GM23248 (cell line): ENCODE data around the gene NSMCE1. TPM values are rescaled to one million over a fixed set of nuclear protein-coding genes. Genes with fewer than 3 reads are reported as not detected.

Experiments used
- DNase-seq: peaks from one replicate; pipeline ENCODE4 v3.0.0-alpha.2; 2015
- H2AFZ ChIP-seq: fragments of 200-600 bp; sonication (generic); 2 replicates; pipeline ENCODE4 v1.6.1; 2016; ENCODE audit warnings: antibody characterized with exemption
- H3F3A ChIP-seq: fragments of 200-600 bp; sonication (generic); 2 replicates; pipeline ENCODE4 v1.6.1; 2016; ENCODE audit warnings: mild to moderate bottlenecking, antibody characterized with exemption, mixed run types; ENCODE audit not compliant: insufficient read depth
- H3K27ac ChIP-seq: fragments of 200-600 bp; sonication (generic); 2 replicates; pipeline ENCODE4 v1.5.1; 2016; ENCODE audit warnings: mild to moderate bottlenecking
- H3K27me3 ChIP-seq: fragments of 200-600 bp; sonication (generic); replicated peaks from 2 replicates; pipeline ENCODE4 v1.6.1; 2016; ENCODE audit warnings: mild to moderate bottlenecking; ENCODE audit not compliant: insufficient read depth
- H3K36me3 ChIP-seq: fragments of 200-600 bp; sonication (generic); 2 replicates; pipeline ENCODE4 v1.6.1; 2016; ENCODE audit warnings: low read depth, mild to moderate bottlenecking
- H3K4me1 ChIP-seq: fragments of 200-600 bp; sonication (generic); 2 replicates; pipeline ENCODE4 v1.6.1; 2016; ENCODE audit warnings: mild to moderate bottlenecking; ENCODE audit not compliant: insufficient read depth
- H3K4me2 ChIP-seq: fragments of 200-600 bp; sonication (generic); one replicate; pipeline ENCODE4 v1.6.1; 2016; ENCODE audit warnings: mild to moderate bottlenecking; ENCODE audit not compliant: unreplicated experiment
- H3K4me3 ChIP-seq: fragments of 200-600 bp; sonication (generic); 2 replicates; pipeline ENCODE4 v1.5.1; 2016; ENCODE audit warnings: mild to moderate bottlenecking
- H3K79me2 ChIP-seq: fragments of 200-600 bp; sonication (generic); 2 replicates; pipeline ENCODE4 v1.6.1; 2016; ENCODE audit warnings: mild to moderate bottlenecking; ENCODE audit not compliant: insufficient read depth
- H3K9ac ChIP-seq: fragments of 200-600 bp; sonication (generic); 2 replicates; pipeline ENCODE4 v1.6.1; 2016; ENCODE audit warnings: mild to moderate bottlenecking
- H3K9me2 ChIP-seq: fragments of 200-600 bp; sonication (generic); 2 replicates; pipeline ENCODE4 v1.6.1; 2016; ENCODE audit warnings: mixed run types, mild to moderate bottlenecking, moderate library complexity; ENCODE audit not compliant: insufficient read depth
- H3K9me3 ChIP-seq: fragments of 200-600 bp; sonication (generic); one replicate; pipeline ENCODE4 v1.6.1; 2017; ENCODE audit warnings: low read depth
- H4K20me1 ChIP-seq: fragments of 200-600 bp; sonication (generic); 2 replicates; pipeline ENCODE4 v1.6.0; 2016; ENCODE audit not compliant: insufficient read depth
- EZH2 ChIP-seq: fragments of 200-600 bp; sonication (generic); IDR thresholded peaks from 2 replicates; pipeline ENCODE4 v1.6.1; 2018; ENCODE audit warnings: antibody characterized with exemption, mild to moderate bottlenecking; ENCODE audit not compliant: insufficient read depth, poor library complexity, severe bottlenecking
- EZH2phosphoT487 ChIP-seq: fragments of 200-600 bp; sonication (generic); IDR thresholded peaks from 2 replicates; pipeline ENCODE4 v1.6.1; 2018; ENCODE audit warnings: antibody characterized with exemption, moderate library complexity, mild to moderate bottlenecking, low read depth; ENCODE audit not compliant: insufficient read depth
- WGBS, 2 experiments: methylation state at CpG; one replicate each; pipeline ENCODE4 v1.1.6; 2015 to 2017; ENCODE audit warnings: low lambda C conversion rate in 2 of 2, low coverage in 1 of 2; ENCODE audit errors: missing lambda C conversion rate in 2 of 2; 5-methylcytosine and 5-hydroxymethylcytosine counted together
- in situ Hi-C: fragments of 300-500 bp; cut with MboI; formaldehyde crosslinking; loops from 2 replicates; pipeline ENCODE4 v1.15.0; 2020
- polyA plus RNA-seq: library from polyadenylated mRNA; unstranded; fragments of >200 nt; fragmentation: Nextera tagmentation; extraction: Ambion mirVana; gene quantifications from 2 replicates; pipeline ENCODE4 v1.2.1, GENCODE V29; 2016
- total RNA-seq: library from RNA; depleted of rRNA; stranded (reverse); fragments of >200 nt; shearing (Covaris generic); gene quantifications from 2 replicates; pipeline ENCODE4 v1.2.3, GENCODE V29; 2014

The NSMCE1 gene
- total and polyA plus RNA-seq, 2 experiments from 2014 or later: 69.3 to 107 TPM

DNA sequence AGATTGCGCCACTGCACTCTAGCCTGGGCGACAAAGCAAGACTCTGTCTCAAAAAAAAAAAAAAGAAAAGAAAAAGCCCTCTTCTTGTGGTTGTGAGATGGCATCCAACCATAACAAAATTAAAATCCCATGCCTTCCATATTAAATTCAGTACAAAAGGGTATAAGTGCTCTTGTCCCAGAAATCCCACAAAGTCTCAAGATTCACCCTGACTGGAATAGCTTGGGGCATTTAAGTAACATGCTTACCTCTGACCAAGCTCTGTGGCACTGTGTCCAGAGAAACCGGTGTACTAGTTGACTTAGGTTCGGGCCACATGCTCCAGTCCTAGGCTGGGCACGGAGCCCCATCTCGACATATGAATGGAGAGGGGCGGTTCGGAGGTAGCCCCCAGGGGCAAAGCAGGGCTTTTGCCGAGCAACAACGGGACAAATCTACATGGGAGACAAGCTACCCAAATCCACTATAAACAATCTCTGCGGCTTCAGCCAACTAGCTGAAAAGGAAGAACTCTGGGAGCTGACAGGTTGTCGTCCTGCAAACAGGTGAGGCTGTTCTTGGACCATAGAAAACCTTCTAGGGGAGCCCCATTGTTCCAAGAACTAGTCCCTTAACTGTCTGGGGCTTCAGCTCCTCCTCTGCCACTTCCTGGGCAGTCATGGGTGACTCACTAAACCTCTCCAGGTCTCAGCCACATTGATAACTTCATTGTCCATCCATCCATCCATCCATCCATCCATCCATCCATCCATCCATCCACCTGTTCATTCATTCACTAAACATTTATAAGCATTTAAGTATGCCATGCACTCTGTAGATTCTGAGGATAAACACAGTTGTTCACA is 34.9 kb upstream of the NSMCE1 start:
- H3K4me3 ChIP-seq: no peak overlapping the region
- no peak for DNase-seq
- H3K9me2 ChIP-seq: no peaks in the 10 kb centered on the region
- 0 out of 2 replicates have a peak, but pooled peaks cover 8% of the 10 kb centered on the region for H3F3A ChIP-seq
- no peaks in the 10 kb centered on the region for H4K20me1 ChIP-seq
- H2AFZ ChIP-seq: no peak overlapping the region
- no peaks in the 10 kb centered on the region for H3K79me2 ChIP-seq
- no peak for TF ChIP-seq EZH2phosphoT487
- no peak for TF ChIP-seq EZH2
- no peaks in the 10 kb centered on the region for H3K9me3 ChIP-seq
- no peak overlapping the region for H3K4me2 ChIP-seq
- no peaks in the 10 kb centered on the region for H3K36me3 ChIP-seq
- H3K9ac ChIP-seq: no peak overlapping the region
- no peak overlapping the region for H3K27ac ChIP-seq
- WGBS, 2 experiments: 90 to 92% methylated on average over 12 of the region's 12 CpGs
- H3K4me1 ChIP-seq: 0 out of 2 replicates have a peak, but pooled peaks cover 3% of the 10 kb centered on the region
- no peaks in the 10 kb centered on the region for H3K27me3 ChIP-seq
- in situ Hi-C loops: no loop called here

DNA sequence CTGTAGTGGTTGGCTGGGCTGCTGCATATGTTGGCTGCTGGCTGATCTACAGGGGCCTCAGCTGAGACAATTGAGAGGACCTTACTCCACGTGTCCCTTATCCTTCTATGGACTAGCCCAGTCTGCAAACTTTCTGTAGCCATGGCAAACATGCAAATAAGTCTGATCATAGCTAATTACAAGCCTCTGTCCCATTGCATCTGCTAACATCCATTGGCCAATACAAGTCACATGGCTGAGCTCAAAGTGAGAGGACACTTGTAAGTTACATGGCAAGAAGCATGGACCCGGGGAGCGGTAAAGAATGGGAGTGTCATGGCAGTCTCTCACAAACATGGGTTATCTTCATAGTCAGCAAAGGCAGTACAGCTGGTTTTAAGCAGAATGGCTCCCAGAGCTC is 33.6 kb upstream of the NSMCE1 start:
- H3K27ac ChIP-seq: no peak overlapping the region
- H4K20me1 ChIP-seq: no peaks in the 10 kb centered on the region
- no peaks in the 10 kb centered on the region for H3K9me3 ChIP-seq
- DNase-seq: no peak
- no peak overlapping the region for H3K4me3 ChIP-seq
- no peak overlapping the region for H2AFZ ChIP-seq
- 0 out of 2 replicates have a peak, but pooled peaks cover 8% of the 10 kb centered on the region for H3F3A ChIP-seq
- WGBS, 2 experiments: 96 to 99% methylated on average over 3 of the region's 3 CpGs
- no peak for TF ChIP-seq EZH2
- 0 out of 2 replicates have a peak, but pooled peaks cover 3% of the 10 kb centered on the region for H3K4me1 ChIP-seq
- no peak overlapping the region for H3K9ac ChIP-seq
- H3K79me2 ChIP-seq: no peaks in the 10 kb centered on the region
- no peak overlapping the region for H3K4me2 ChIP-seq
- H3K27me3 ChIP-seq: no peaks in the 10 kb centered on the region
- H3K9me2 ChIP-seq: no peaks in the 10 kb centered on the region
- in situ Hi-C loops: no loop called here
- H3K36me3 ChIP-seq: no peaks in the 10 kb centered on the region

DNA sequence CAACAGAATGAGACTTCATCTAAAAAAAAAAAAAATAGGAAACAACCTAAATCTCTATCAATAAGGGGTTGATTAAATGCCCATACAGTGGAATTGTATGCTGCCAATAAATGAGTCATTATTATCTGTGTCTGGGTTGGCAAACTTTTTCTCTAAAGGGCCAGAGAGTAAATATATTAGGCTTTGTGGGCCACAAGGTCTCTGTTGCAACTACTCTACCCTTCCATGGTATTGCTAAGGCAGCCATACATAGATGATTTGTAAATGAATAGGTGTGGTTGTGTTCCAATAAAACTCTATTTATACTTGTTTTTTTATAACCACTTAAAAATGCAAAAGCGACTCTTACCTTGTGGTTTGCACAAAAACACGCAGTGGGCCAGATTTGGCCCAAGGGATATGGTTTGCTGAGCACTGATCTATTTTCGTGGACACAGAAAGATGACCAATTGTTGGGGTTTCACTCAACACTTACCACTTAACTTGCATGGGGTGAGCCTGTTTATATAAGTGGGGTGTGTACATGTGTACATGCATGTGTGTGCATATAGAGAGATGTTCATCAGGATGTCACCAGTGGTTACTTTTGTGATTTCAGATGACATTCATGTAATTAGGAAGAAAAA is 32.8 kb upstream of the NSMCE1 start:
- Histone ChIP-seq H3K79me2 (no peaks in the 10 kb centered on the region), H3K9ac (no peak overlapping the region), H3K36me3 (no peaks in the 10 kb centered on the region), H3K27ac (no peak overlapping the region), H3K4me3 (no peak overlapping the region), H2AFZ (no peak overlapping the region), H3K9me3 (no peaks in the 10 kb centered on the region), H3F3A (0 out of 2 replicates have a peak, but pooled peaks cover 8% of the 10 kb centered on the region), H3K4me2 (no peak overlapping the region), H3K27me3 (no peaks in the 10 kb centered on the region), H4K20me1 (no peaks in the 10 kb centered on the region), H3K4me1 (0 out of 2 replicates have a peak, but pooled peaks cover 3% of the 10 kb centered on the region), H3K9me2 (no peaks in the 10 kb centered on the region)
- WGBS, 2 experiments: 82 to 84% methylated on average over 3 of the region's 3 CpGs
- TF ChIP-seq EZH2 (no peak), EZH2phosphoT487 (no peak)
- in situ Hi-C loops: no loop called here
- DNase-seq: peak; percentile 22

- Histone ChIP-seq H3K9me2 (no peaks in the 10 kb centered on the region), H4K20me1 (no peaks in the 10 kb centered on the region), H3F3A (no peaks in the 10 kb centered on the region), H3K36me3 (no peaks in the 10 kb centered on the region), H3K4me3 (no peak overlapping the region), H3K9me3 (no peaks in the 10 kb centered on the region), H3K27me3 (no peaks in the 10 kb centered on the region), H3K4me2 (no peak overlapping the region), H3K27ac (no peak overlapping the region), H3K79me2 (no peaks in the 10 kb centered on the region), H3K4me1 (0 out of 2 replicates have a peak, but pooled peaks cover 3% of the 10 kb centered on the region), H2AFZ (no peak overlapping the region), H3K9ac (no peak overlapping the region)
- no peak for DNase-seq
- WGBS, 2 experiments: 97 to 98% methylated on average over 5 of the region's 5 CpGs
- in situ Hi-C loops: no loop called here
- TF ChIP-seq EZH2: no peak
- TF ChIP-seq EZH2phosphoT487: no peak
These were observed 29.6 kb upstream of the NSMCE1 start for GRCh38 chr16:27298132-27298531.
